GDM1 (cell line): Measurements from ENCODE around the gene LSAMP.

Experiments
- DNase-seq: peaks from one replicate; lab custom pipeline; 2025; lab: John Stamatoyannopoulos, UW

The LSAMP gene

DNA sequence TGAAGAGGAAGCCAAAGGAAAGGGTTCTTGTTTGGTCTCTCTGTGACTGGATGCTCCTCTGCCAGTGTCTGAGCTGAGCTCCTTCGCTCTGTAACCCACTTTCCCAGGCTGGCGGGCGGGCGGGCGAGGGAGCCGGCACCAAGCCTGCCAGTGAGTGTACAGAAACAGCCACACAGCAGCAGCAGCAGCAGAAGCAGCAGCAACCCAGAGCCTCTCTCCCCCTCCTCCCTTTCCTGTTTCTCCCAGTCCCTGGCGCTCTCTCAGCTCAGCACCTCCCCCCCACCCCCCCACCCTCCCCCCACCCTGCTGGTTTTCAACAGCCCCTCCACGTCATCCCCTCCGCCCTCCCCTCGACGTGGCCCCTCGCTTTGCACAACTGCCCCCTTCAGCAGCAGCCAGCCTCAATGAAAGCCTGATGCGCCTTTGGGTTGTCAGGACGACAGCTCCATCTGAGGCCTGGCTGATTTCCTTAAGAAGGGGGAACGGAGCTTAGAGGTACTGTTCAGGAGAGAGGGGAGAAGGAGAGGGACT lies at the start of gene LSAMP:
Gene LSAMP (minus strand): TSS at position 177 of the 531 bp plus-strand sequence.
- no peak for DNase-seq

DNA sequence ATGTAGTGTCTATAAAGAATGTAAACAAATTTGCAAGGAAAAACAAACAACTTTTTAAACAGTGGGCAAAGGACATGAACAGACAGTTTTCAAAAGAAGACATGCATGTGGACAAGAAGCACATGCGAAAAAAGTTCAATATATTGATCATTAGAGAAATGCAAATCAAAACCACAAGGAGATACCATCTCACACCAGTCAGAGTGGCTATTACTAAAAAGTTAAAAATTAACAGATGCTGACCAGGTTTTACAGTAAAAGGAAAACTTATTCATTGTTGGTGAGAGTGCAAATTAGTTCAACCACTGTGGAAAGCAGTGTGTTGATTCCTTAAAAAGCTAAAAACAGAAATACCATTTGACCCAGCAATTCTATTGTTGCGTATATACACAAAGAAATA lies 47.1 kb upstream of the LSAMP start:
- no peak for DNase-seq

DNA sequence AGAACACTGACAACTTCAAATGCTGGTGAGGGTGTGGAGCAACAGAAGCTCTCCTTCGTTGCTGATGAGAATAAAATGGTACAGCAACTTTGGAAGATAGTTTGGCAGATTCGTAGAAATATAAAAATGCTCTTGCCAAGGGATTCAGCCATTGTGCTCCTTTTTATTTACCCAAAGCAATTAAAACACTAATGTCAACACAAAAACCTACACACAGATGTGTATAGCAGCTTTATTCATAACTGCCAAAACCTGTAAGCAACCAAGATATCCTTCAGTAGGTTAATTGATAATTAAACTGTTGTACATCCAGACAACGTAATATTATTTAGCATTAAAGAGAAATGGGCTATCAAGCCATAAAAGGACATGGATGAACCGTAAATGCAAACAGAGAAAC lies 37.8 kb upstream of the LSAMP start:
- DNase-seq, result no peak

DNA sequence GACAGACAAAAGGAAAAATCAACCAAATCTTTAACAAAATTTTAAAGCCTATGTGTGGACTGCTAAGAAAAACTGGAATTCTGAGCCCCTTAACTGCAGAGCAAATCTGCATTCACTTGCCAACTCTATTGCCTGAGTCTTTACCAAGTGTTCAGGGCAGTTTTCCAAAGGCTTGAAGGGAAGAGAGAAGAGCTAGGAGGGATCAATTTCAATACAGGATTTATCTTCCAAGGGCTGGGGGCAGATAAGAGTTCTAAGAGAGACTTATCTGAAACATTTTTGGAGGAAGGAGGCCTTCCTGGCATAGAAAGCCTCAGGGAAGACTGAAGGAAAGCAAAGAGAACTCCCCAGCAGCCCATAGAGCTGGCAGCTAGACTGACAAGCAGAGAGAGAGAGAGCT lies 31.4 kb upstream of the LSAMP start:
- no peak for DNase-seq

DNA sequence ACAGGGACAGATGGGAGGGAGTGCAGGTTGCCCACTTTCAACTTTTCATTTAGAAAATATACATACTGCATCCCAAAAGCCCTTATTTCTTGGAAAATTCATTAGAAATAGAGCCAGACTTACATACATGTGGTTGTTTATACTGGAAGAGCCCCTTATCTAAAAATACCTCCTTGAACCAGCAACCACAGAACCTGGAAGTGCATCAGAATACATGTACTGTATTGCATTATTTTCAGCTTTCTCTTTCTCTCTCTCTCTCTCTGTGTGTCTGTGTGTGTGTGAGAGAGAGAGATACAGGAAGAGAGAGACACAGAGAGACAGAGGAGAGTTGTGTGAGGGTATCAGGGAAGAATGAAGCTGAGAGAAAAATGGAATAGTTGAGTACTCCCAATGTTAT lies 29.5 kb upstream of the LSAMP start:
- DNase-seq, result no peak

DNA sequence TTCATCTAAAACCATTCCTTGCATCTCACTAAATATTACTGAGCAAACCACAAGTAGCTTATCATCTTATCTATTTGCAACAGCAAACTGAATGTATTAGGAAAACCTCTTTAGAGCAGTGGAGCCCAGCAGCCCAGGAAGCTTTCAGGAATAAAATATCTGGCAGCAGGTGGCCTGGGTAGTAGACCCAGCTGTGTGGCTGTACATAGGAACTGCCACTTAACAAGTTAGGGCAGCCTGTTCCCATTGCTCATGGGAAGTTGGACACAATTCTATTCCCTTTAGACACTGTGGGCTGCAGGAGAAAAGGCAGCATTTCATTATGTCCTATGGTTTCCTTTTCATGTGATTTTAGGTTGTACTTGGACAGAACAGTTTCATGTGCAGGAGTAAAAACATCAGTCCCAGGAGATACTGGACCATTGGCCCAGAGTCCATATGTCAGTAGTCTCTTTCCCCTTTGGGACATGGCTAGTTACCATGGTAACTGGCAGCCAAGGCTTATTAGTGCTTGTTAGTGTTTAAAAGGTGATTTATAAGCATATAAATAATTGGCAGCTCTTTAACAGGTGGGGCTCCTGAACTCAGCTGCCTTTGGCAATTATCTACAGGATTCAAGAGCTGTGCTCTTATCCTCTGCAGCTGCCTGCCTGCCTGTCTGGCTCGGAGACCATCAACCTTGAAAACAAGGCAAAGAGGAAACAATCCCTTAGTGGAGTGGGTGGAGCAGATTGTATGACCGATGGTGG lies 28.9 kb upstream of the LSAMP start:
- no peak for DNase-seq

DNA sequence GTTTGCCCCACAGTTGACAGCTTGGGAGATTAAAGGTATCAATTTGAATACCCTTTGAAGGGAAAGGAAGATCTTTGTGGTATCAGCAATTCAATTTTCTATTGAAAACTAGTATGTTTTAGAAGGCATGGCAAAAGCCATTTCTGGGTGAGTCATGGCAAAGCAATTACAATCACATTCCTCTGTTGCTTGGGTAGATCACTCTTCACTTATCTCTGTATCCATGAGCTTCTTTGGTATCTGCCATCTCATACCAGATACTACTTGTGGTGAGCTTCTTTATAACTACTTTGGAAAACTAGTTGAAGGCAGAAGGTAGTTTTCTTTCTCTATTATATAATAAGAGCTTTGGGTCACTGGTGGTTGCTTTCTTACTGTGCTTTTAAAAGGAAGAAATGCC lies 28.3 kb upstream of the LSAMP start:
- DNase-seq, result no peak

DNA sequence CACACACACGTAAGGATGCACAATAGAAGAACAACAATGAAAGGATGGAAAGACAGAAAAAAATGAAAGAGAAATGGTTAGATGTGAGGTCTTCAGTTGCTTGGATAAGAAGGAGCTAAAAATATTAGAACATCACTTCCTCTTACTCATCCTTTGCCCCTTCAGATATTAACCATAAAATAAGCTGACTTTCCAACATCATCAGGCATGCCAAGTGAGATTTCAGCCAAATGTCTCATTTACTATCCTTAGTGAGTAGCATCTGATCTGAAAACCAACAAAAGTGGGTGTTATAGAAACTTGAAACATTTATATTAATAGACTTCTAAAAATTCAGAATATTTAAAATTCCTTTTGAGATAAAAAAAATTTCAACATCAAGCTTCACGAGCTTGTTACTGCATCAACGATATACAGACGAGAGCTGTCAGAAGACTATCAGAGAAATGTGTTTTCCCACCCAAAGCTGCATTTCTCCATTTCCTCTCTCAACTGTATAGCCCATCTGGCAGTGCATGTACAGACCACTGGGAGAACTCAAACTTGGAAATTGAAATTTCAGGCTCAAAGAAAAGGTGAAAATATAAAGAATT lies 25.4 kb upstream of the LSAMP start:
- DNase-seq, result no peak

DNA sequence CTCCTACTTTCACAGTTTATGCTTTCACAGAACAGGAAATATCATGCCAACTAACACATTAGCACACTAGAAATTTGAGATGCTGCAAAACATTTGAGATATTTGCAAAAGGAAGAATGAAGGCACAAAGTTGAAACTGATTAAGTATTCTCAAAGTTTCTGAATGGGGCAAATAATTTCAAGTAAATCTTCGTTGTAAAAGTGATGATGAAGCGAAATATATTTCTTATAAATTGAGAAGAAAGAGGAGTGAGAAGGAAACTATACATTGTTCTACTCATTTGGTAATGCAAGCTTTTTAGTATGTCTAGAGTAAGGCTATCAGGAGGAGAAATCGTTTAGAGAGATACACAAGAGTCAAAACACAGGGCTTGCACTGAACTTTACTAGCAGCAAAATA lies 24.3 kb upstream of the LSAMP start:
- DNase-seq, result no peak

DNA sequence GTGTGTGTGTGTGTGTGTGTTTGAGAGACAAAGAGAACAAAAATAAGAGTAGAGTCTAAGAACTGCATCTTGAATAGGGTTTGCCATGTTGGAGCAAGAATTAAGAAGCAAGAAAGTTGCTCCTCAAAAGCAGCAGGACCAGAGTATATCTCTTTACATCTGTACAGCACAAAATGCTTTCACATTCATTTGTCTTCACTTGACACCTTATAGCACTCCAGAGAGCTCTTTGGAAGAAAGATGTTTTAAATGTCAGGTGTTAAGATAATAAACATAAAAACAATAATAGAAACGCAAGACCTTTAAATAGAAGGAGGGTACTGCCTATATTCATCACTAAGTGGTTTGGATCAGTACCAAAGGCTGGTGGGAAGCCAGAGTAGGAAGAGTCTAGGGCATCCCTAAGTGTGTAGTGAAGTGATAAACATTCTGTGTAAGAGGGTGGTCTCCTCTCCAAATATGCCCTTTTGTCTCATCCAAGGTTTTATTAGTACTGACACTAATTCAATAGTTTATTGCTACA lies 19.1 kb upstream of the LSAMP start:
- DNase-seq, result no peak

DNA sequence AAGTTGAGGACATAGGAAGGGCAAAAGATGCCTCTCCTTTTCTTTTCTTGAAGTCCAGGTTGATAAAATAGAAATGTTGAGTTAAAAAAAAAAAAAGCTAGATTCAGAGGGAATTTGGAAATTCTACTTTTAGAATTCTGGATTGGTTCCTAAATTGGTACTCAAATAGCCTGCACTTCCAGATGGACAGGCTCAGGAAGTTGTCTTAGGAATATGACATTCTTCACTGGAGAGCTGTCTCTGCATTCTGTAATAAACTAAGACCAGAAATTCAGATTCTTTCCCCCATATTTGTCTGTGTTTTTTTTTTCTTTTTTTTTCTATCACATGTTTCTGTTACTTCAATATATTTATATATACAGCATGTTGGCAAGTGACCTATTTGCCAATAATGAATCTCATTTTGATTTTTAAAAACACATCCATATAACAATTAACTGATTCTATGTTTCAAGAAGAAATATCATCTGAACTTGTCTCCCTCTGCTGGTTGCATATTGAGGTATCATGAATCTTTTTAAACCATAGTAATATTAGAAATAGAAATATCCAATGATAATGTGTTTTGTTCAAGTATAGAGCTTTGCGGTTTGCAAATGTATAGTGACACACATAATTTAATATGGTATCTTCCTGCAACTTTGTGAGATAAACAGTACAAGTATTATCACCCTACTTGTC lies 8.5 kb upstream of the LSAMP start:
- no peak for DNase-seq

DNA sequence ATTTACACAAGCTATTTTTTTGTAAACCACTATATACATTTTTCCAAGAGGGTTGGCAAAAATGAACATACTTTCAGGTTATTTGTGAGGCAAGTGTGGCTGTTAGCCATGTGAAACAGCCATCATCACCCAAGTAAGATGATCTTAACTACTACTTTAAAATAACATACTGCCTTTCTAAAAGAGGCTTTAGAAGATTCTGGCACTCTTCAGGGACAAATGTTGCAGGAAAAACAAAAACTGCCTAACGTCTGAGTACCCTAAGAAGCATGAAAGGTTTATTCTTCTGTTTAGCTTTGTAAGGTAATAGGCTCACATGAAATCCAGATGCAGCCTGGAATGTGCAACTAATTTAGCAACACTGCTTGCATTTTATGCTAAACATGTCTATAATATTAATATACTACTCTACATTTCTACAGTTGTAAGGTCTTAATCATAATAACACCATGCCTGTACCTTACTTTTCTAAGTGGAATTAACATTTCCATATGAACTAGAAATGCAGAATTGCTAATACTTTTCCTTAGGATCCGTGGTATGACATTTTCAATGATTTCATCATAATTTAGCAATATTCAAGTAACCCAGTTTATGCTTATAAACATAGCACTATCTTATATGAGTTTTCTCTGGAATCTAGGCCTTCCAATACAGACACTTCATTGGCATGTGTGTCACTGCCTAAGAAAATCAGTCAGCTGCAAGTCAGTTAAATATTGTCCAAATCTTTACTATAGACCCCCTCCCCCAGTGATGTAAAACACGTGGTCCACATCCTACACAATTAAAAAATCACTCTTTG lies 4.5 kb upstream of the LSAMP start:
- DNase-seq, result no peak

DNA sequence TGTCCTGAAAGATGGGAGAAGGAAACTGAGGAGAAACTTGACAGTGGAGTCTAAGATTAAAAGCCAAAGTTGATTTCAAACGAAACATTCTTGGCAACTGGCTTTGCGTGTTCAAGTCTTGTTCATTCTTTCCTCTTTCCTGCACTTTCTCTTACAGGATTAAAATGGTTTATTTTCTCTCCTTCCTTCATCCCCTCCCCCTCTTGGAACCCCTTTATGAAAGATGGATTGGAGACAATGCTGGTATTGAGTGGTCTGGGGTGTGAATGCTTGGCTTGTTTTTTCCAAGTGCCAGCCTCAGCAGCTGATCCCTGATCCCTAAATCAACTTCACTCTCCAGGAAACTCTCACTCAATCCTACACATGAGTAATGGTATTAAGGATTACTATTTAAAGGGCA lies 703 bp upstream of the LSAMP start:
- DNase-seq, result no peak

DNA sequence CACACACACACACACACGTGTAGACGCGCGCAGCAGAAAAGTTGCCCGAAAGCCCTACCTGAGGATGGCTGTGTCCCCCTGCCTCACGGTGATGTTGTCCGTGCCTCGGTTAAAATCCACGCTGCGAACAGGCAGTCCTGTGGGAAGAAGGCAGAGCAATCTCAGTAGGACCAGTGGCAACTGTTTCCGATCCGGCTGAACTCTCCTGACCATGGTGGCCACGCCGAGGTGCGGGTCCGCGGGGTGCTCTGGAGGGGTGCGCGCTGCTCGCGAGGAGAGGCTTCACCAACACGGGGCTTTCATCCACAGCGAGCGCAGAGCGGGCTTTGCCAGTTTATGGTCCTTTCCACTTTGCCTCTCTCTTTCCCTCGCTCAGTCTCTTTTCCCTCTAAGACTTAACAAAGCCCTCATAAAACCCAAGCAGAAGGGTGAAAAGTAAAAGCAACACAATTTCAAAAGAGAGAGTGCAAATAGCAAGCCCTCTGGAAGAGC lies 422 bp downstream of the LSAMP start:
- DNase-seq, result no peak

DNA sequence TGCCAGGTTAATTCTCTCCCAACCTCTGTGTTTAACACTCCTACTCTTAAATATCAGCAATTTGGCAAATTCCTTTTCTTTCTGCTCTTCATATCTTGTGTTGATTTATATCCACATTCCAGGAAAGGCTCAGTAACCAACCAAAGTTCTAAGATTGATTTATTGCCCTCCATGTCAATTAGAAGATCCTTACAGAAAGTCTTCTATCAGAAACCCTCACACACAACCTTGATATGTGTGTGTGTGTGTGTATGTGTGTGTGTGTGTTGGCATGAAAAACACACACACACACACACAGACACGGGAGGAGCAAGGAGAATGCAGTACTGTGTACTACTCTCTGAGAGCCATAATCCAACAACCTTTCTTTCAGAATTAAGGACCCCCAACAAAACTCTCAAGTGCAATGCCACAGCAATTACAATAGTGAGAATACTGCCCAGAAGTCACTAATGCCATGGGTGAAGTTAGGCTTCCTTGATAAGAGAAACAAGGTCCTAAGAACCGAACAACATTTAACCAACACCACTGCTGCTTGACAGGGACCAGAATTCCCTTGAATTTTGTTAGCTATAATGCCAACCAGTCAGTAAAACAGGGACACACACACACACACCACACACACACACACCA lies 1.1 kb downstream of the LSAMP start:
- DNase-seq, result no peak

DNA sequence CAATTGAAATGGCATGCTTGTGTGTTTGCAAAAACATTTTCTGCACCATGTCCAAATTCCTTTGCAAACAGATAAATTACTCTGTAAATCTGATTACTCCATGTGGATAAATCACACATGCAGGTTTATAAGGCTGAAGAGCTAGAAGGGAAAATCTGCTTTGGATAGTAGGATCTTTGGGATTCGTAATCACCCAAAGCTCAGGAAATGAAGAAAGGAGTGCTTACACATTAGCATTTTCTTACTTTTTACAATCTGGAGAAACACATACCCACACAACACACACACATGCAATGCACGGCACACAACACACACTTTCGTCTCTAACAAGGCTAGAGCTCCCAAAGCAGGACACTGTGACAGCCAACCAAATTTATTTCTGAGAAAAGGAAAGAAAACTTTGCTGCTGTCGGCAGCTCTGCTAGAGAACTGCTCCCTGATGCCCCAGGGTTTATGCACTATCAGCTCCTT lies 2.1 kb downstream of the LSAMP start:
- no peak for DNase-seq

DNA sequence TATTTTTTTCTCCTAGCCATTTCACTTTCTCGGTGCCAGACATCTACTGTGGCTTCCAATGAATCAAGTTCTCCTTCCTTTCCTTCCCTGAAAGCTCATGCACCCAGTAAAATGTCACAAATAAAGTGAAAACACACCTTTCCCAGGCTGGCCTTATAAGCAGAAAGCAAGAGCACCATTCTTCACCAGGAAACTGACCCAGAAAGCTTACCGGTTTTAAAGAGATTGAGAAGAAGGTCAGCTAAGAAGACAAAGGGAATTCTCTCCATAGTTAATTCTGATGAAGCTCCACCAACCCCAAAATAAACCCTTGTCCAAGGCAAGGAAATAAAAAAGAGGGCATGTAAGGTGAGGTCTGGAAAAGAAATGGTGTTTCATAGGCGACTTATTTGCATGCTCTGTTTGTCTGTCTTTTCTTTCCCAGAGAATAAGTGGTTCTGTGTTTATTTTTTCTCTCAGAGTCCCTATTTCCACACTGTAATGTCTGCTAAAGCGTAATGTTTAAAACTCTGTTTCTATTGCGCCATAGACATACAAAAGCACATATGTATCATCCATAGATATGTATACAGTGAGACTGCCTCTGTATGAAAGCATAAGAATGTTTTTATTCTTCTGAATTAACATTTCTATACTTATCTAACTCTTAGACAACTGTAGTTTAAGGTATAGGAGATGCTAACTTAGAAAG lies 2.8 kb downstream of the LSAMP start:
- DNase-seq, result no peak

DNA sequence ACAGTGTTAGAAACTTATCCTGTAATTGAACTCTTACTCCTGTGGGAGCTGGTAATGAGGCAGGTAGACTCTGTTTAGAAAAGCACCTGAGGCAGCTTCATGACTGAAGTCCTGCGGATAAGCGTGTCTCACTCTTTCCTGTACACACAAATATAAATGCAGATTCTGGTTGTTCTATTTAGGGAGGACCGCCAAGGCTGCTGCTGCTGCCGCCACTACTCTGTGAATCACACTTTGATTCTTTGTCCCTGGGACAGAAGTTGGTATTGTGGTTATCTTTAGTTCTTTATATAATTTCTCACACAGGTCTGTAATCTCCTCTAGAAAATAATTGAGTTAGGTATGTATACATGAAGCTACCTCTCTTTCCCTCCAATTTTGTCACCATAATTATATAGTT lies 3.6 kb downstream of the LSAMP start:
- no peak for DNase-seq

DNA sequence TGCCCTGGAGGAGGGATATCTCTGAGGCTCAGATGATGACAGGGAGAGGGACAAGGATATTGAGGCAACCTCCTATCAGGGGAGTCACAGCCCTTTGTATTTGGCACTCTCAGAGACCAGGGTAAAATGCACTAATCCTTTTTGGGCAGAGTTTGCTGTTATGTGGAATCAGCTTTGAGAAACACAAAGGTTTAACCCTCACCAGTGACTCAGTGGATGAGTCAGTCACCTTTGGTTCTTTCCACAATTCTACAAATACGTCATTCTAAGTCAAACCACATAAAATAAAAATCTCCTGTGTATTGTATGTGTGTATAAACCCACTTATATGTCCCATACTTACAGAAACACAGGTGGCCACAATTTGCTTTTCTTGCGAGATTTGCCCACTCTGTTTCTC lies 5.1 kb downstream of the LSAMP start:
- no peak for DNase-seq

DNA sequence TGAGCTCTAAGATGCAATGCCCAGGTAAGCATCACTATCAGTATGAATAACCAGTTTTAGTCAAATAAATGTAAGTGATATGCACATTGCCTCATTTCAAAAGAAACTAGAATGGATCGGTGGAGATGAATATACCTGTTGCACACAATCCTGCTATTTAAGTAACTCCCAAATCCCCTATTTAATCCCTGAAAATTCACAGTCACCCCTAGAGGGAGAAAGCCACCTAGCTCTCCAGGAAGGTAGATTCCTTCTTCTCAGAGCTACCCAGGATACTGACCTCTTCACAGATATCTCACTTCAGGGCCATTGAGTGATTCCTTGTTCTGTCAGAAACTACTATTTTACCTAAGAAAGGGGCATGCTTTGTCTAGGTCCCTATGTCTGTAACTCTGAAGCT lies 11.7 kb downstream of the LSAMP start:
- DNase-seq, result no peak

DNA sequence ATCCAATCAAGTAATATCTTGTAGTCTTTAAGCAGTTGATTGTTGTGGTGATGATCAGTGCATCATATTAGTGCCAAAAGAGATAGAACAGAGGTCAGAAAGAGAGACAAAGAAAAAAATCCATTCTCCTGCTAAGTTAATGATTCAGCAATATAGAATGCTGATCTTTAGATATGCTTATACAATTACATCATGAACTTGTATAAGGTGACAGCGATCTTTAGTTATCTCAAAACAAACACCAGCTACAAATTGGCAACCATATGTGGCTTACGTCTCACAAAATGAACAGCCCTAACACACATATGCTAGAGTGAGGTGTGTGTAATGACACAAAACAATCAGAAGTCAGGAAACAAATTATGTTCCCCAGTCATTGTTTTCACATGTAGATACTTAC lies 12.5 kb downstream of the LSAMP start:
- no peak for DNase-seq
